AG04450 (cell line): ENCODE measurements around the gene GALM. TPM values are rescaled to one million over a fixed set of nuclear protein-coding genes. Genes with fewer than 3 reads are reported as not detected.

Source experiments
- CTCF ChIA-PET: fragments of 300-600, 350-600 bp; formaldehyde crosslinking; extraction: SDS; loops from one replicate; lab custom pipeline; 2022; ENCODE audit warnings: antibody characterized with exemption, inconsistent platforms; lab: Charles Lee
- POLR2A ChIA-PET: fragments of 350-600 bp; formaldehyde crosslinking; extraction: SDS; loops from one replicate; lab custom pipeline; 2021; ENCODE audit warnings: antibody characterized with exemption, inconsistent platforms; lab: Yijun Ruan, JAX
- DNase-seq: peaks from one replicate; pipeline ENCODE4 v3.0.0-alpha.2; 2011; ENCODE audit warnings: low read depth, low spot score
- H3K27ac ChIP-seq: one replicate; pipeline ENCODE4 v1.5.1; 2012; ENCODE audit warnings: low read depth, low read length, control low read depth
- H3K27me3 ChIP-seq: one replicate; pipeline ENCODE4 v1.6.0; 2012; ENCODE audit warnings: low read length; ENCODE audit not compliant: control insufficient read depth, insufficient read depth
- H3K4me3 ChIP-seq: 2 replicates; pipeline ENCODE4 v1.5.1; 2011; ENCODE audit warnings: mild to moderate bottlenecking, low read depth, low read length, control low read depth
- H3K9me3 ChIP-seq: 2 replicates; pipeline ENCODE4 v1.5.1; 2012; ENCODE audit warnings: low read length; ENCODE audit not compliant: control insufficient read depth, insufficient read depth
- polyA plus RNA-seq: library from polyadenylated mRNA; depleted of rRNA; stranded (reverse); fragments of >200 nt; gene quantifications from 2 replicates; pipeline ENCODE4 v1.2.3, GENCODE V29; 2011
- TF ChIP-seq, protein P1 (sequence below): IDR thresholded peaks from 2 replicates; pipeline ENCODE4 v1.5.1; 2011; ENCODE audit warnings: low read depth, low read length, control low read depth, inconsistent platforms

Gene GALM
- polyA plus RNA-seq, 1 experiment, result 19.0 TPM

DNA sequence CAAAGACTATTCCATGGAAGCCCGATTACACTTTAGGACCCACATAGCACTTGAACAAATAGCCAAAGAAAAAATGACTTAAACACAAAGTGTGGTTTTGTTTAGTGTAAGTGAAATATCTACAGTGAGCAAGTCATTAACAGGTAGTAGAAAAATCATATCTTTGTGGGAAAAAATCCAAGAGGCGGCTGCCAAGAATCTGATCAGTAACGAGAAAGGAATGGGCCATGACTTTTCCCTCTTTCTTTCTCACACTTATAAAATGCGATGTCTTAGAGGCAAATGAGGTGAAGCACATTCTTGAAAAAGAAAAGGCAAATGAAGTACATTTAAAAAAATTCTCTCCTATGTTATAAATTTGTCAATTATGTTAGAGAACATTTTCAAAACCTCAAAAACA lies 99.2 kb downstream of the GALM start:
- no peaks in the 10 kb centered on the region for H3K27me3 ChIP-seq
- no peak overlapping the region for H3K27ac ChIP-seq
- H3K9me3 ChIP-seq, result no peaks in the 10 kb centered on the region
- peak; percentile 32 for DNase-seq
- CTCF ChIA-PET, result no interaction called here
- TF ChIP-seq, protein P1, sequence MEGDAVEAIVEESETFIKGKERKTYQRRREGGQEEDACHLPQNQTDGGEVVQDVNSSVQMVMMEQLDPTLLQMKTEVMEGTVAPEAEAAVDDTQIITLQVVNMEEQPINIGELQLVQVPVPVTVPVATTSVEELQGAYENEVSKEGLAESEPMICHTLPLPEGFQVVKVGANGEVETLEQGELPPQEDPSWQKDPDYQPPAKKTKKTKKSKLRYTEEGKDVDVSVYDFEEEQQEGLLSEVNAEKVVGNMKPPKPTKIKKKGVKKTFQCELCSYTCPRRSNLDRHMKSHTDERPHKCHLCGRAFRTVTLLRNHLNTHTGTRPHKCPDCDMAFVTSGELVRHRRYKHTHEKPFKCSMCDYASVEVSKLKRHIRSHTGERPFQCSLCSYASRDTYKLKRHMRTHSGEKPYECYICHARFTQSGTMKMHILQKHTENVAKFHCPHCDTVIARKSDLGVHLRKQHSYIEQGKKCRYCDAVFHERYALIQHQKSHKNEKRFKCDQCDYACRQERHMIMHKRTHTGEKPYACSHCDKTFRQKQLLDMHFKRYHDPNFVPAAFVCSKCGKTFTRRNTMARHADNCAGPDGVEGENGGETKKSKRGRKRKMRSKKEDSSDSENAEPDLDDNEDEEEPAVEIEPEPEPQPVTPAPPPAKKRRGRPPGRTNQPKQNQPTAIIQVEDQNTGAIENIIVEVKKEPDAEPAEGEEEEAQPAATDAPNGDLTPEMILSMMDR, result no peak
- POLR2A ChIA-PET, result interaction anchor here (2.5 kb wide), 1 partner anchor 14 kb away, joined by 28 read pairs; the partner anchor contains the start of gene SRSF7
- no peak overlapping the region for H3K4me3 ChIP-seq

DNA sequence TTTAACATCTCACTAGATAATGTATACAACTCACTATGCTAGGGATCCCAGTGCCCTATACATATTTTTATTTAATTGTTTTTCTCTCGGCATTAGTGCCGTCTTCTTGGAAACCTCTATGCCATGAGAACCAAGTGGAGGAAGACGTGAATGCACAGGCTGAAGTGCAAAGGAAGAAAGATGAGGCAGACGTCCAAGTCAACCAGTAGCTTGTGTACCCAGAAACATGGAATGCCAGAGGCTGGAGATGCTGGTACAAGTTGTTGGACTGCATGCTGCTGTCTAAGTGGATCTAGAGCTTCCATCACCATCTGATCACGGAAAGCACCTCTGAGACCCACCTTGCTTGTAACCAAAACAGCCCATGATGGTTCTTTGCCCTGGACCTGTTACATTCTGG lies 99.6 kb downstream of the GALM start:
- H3K4me3 ChIP-seq, result no peak overlapping the region
- H3K9me3 ChIP-seq, result no peaks in the 10 kb centered on the region
- ChIA-PET POLR2A (interaction anchor here (2.5 kb wide), 1 partner anchor 15 kb away, joined by 28 read pairs; the partner anchor contains the start of gene SRSF7), CTCF (no interaction called here)
- no peak overlapping the region for H3K27ac ChIP-seq
- no peaks in the 10 kb centered on the region for H3K27me3 ChIP-seq
- no peak for DNase-seq
- TF ChIP-seq, protein P1, result no peak

GRCh38 chr2:38771632-38772031 lies 105.7 kb downstream of the GALM start:
- TF ChIP-seq, protein P1, result no peak
- H3K27ac ChIP-seq, result no peak overlapping the region
- DNase-seq, result no peak
- no peaks in the 10 kb centered on the region for H3K9me3 ChIP-seq
- ChIA-PET CTCF (interaction anchor here (0.7 kb wide), 1 partner anchor 8 kb away, joined by 5 read pairs; no protein-coding TSS in a partner anchor), POLR2A (interaction anchor here (3.6 kb wide), 1 partner anchor 21 kb away, joined by 44 read pairs; the partner anchor contains the start of gene SRSF7)
- H3K4me3 ChIP-seq, result no peak overlapping the region
- H3K27me3 ChIP-seq, result no peaks in the 10 kb centered on the region

DNA sequence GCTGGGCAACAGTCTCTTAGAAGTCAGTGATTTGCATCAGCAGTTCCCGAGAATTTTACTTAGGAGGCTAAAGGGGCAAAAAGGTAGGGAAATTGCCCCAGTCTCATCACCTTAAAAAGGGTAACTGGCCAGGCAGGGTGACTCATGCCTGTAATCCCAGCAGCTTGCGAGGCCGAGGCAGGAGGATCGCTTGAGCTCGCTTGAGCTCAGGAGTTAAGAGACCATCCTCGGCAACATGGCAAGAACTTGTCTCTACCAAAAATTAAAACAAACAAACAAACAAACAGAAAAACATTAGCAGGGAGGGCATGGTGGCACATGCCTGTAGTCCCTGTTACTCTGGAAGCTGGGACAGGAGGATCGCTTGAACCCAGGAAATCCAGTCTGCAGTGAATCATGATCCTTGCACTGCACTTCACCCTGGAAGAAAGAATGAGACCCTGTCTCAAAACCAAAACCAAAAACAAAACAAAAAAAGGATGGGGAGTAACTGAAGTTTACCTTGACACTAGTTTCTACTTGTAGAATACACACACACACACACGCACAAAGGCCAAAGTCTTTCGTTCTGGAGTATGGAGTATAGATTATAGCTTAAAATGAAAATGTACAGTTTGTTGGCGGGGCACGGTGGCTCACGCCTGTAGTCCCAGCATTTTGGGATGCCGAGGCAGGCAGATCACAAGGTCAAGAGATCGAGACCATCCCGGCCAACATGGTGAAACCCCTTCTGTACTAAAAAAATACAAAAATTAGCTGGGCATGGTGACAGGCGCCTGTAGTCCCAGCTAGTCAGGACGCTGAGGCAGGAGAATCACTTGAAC lies 109.4 kb downstream of the GALM start:
- POLR2A ChIA-PET, result interaction anchor here (0.8 to 2.0 kb wide), 2 partner anchors 24 to 25 kb away, joined by 6 to 7 read pairs; partner anchors contain the start of gene SRSF7
- no peak for DNase-seq
- CTCF ChIA-PET, result no interaction called here
- TF ChIP-seq, protein P1, result no peak
- no peaks in the 10 kb centered on the region for H3K9me3 ChIP-seq
- H3K27ac ChIP-seq, result no peak overlapping the region
- H3K4me3 ChIP-seq, result no peak overlapping the region
- H3K27me3 ChIP-seq, result no peaks in the 10 kb centered on the region

DNA sequence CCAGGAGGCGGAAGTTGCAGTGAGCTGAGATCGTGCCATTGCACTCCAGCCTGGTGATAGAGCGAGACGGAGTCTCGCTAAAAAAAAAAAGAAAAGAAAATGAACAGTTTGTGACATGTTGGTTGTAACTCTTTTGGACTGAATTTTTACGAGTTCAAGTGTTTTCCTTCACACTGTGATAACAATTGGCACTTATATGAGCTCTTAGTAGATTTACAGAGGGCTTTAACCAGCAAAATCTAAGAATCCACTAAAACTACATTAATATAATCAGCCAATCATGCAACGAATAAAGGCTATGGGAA lies 110.0 kb downstream of the GALM start:
- ChIA-PET POLR2A (interaction anchor here (2.0 kb wide), 1 partner anchor 24 kb away, joined by 6 read pairs; the partner anchor contains the start of gene SRSF7), CTCF (no interaction called here)
- TF ChIP-seq, protein P1, result no peak
- Histone ChIP-seq H3K27ac (no peak overlapping the region), H3K27me3 (no peaks in the 10 kb centered on the region), H3K4me3 (no peak overlapping the region), H3K9me3 (no peaks in the 10 kb centered on the region)
- DNase-seq, result no peak
